Keratinocyte (primary cell): ENCODE data around the gene MMP12.

ENCODE experiments used
- EZH2 ChIP-seq: IDR thresholded peaks from one replicate; pipeline ENCODE4 v1.6.1; 2012; ENCODE audit warnings: inconsistent platforms, mild to moderate bottlenecking, low read length, moderate library complexity
- TF ChIP-seq, protein P1 (sequence below), 3 experiments: IDR thresholded peaks in 1 of 3; conservative IDR thresholded peaks in 1 of 3; optimal IDR thresholded peaks in 1 of 3; 2 replicates in 2 of 3; 3 replicates in 1 of 3; pipeline versions ENCODE3 to v1.5.1; 2011; ENCODE audit warnings: low read length in 3 of 3, mild to moderate bottlenecking in 3 of 3, moderate library complexity in 2 of 3, control low read depth in 1 of 3, inconsistent platforms in 1 of 3; ENCODE audit not compliant: insufficient read depth in 2 of 3; ENCODE audit errors: extremely low read depth in 1 of 3

DNA sequence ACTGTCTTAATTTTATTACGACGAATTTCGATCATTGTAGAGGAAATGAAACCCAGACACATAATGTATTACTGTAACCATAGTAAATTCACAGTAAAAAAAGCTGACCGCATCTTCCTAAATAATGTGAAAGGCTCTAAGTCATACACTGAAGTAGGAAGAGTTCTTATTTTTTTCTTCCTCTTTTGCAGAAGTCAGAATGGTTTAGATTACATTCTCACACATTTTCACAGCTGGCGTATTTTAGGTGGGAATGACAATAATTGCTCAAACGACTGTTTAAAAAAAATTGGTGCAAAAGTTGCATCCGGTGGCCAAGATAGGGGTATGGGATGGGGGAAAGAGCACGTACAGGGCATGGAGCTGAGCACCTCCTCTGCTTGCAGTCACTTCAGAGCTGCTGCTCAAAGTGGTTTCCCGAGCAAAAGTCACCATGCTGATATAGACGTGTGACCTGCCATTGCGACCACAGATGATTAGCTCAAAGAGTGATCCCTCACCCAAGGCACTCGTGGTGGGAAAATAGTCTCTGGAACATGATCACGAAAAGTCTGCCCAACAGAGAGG is 45.4 kb upstream of the MMP12 start:
- TF ChIP-seq, protein P1, sequence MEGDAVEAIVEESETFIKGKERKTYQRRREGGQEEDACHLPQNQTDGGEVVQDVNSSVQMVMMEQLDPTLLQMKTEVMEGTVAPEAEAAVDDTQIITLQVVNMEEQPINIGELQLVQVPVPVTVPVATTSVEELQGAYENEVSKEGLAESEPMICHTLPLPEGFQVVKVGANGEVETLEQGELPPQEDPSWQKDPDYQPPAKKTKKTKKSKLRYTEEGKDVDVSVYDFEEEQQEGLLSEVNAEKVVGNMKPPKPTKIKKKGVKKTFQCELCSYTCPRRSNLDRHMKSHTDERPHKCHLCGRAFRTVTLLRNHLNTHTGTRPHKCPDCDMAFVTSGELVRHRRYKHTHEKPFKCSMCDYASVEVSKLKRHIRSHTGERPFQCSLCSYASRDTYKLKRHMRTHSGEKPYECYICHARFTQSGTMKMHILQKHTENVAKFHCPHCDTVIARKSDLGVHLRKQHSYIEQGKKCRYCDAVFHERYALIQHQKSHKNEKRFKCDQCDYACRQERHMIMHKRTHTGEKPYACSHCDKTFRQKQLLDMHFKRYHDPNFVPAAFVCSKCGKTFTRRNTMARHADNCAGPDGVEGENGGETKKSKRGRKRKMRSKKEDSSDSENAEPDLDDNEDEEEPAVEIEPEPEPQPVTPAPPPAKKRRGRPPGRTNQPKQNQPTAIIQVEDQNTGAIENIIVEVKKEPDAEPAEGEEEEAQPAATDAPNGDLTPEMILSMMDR (optimal IDR thresholded peaks at IDR 0.05 in 1 of 3, IDR thresholded peaks at IDR 0.05 in 1 of 3, conservative IDR thresholded peaks at IDR 0.05 in 1 of 3; ENCODE audit: extremely low read depth in 1 of 3, insufficient read depth in 2 of 3, low read length in 3 of 3) = no peak
- no peak for TF ChIP-seq EZH2
